Measurements from ENCODE around the gene ZNF511. TPM values are rescaled to one million over a fixed set of nuclear protein-coding genes. Genes with fewer than 3 reads are reported as not detected.

Gene ZNF511
- total and polyA plus RNA-seq, 2 of the 4 experiments (the other 2 are of a cell fraction), result 13.6 to 32.6 TPM

- TF ChIP-seq BHLHE40 (IDR thresholded peaks at IDR 0.05; ENCODE audit: low read depth, low read length), result no peak
- TF ChIP-seq NFE2L2 (IDR thresholded peaks at IDR 0.05; ENCODE audit: low read depth, low read length), result no peak
- TF ChIP-seq POLR2A (IDR thresholded peaks at IDR 0.05; ENCODE audit: low read depth, low read length), result no peak
- no peak for TF ChIP-seq CEBPB (IDR thresholded peaks at IDR 0.05; ENCODE audit: low read depth, low read length)
- no peak for TF ChIP-seq CHD1 (IDR thresholded peaks at IDR 0.05; ENCODE audit: low read depth, low read length)
- no peak for TF ChIP-seq MXI1 (IDR thresholded peaks at IDR 0.05; ENCODE audit: borderline replicate concordance, low read depth, low read length)
- TF ChIP-seq MAFK (IDR thresholded peaks at IDR 0.05; ENCODE audit: low read depth, low read length), result no peak
- TF ChIP-seq RFX5 (IDR thresholded peaks at IDR 0.05; ENCODE audit: low read depth, low read length), result no peak
- no peak overlapping the region for H3K14ac ChIP-seq (replicated peaks; ENCODE audit: low read depth, low read length)
Observed at GRCh38 chr10:133350283-133350949, 41.7 kb downstream of the ZNF511 start.

More at GRCh38 chr10:133350283-133350949, 41.7 kb downstream of the ZNF511 start:
- Histone ChIP-seq H3K9me1 (ENCODE audit: insufficient read depth, low read length) (0 out of 2 replicates have a peak, but pooled peaks cover 5% of the 10 kb centered on the region), H3K27ac (ENCODE audit: insufficient read depth, low read length) (no peak overlapping the region), H3K27me3 (ENCODE audit: control insufficient read depth, insufficient read depth, low read length) (peaks cover 4% of the 10 kb centered on the region; the same call in 1 of the 2 replicates), H4K8ac (ENCODE audit: low read depth in 2 of 2, low read length in 2 of 2) (no peak overlapping the region), H2AK9ac (replicated peaks; ENCODE audit: low read depth, low read length, poor library complexity) (peak overlapping the region; percentile 42), H4K91ac (ENCODE audit: insufficient read depth, low read depth, low read length) (no peak overlapping the region), H3K23ac (ENCODE audit: low read depth, low read length) (no peak overlapping the region), H3K18ac (ENCODE audit: low read depth, low read length) (no peak overlapping the region), H2BK20ac (ENCODE audit: low read depth, low read length) (no peak overlapping the region), H4K20me1 (ENCODE audit: insufficient read depth, low read length) (peaks cover 3% of the 10 kb centered on the region), H2AFZ (replicated peaks; ENCODE audit: low read length, poor library complexity) (peak overlapping the region; percentile 58), H3K56ac (ENCODE audit: extremely low read depth, insufficient read depth, low read length) (no peak overlapping the region), H2AK5ac (ENCODE audit: low read depth, low read length) (no peak overlapping the region), H4K5ac (ENCODE audit: low read depth, low read length) (no peak overlapping the region), H2BK120ac (ENCODE audit: low read depth, low read length) (no peak overlapping the region), H3K4me3 (ENCODE audit: insufficient read depth, low read depth, low read length) (no peak overlapping the region), H2BK15ac (ENCODE audit: low read depth, low read length) (no peak overlapping the region), H2BK5ac (ENCODE audit: low read depth, low read length, poor library complexity, severe bottlenecking) (no peak overlapping the region), H3K9me3 (ENCODE audit: control insufficient read depth, insufficient read depth, low read length) (no peaks in the 10 kb centered on the region), H3K36me3 (ENCODE audit: control insufficient read depth, insufficient read depth, low read length) (peaks cover 2% of the 10 kb centered on the region; the same call in 1 of the 2 replicates), H3K9ac (ENCODE audit: low read depth, low read length) (no peak overlapping the region), H3K4ac (ENCODE audit: low read depth, low read length) (no peak overlapping the region), H3K79me1 (ENCODE audit: low read depth in 1 of 2, low read length in 2 of 2) (no peaks in the 10 kb centered on the region), H3K4me1 (ENCODE audit: control insufficient read depth, insufficient read depth, low read length) (no peaks in the 10 kb centered on the region), H3K4me2 (ENCODE audit: low read depth, low read length) (no peak overlapping the region)
- dilution Hi-C loops (cut with HindIII; ENCODE audit: low sequenced_read_pairs, unreplicated experiment), result no loop called here
- BruUV-seq (replicated peaks), result no TSS peak
- ATAC-seq (ENCODE audit: low read depth) (no peak), DNase-seq (no peak)
- ChIA-PET POLR2A (ENCODE audit: unreplicated experiment) (no interaction called here), CTCF (no interaction called here)
- 65% methylated on average over 6 of the region's 12 CpGs; no CpG with 5 or more reads in 1 of the 2 experiments for WGBS, 2 experiments (ENCODE audit: extremely low coverage in 2 of 2, insufficient read length in 1 of 2)
- intact Hi-C loops (cut with micrococcal nuclease), result no loop called here
- in situ Hi-C loops (cut with MboI; ENCODE audit: low sequenced_read_pairs), result no loop called here
